Body of pancreas (tissue), 4 donors: Measurements from ENCODE around the gene SIK3.

Experiments used
- POLR2A ChIP-seq, 3 donors: fragments of 450-650 bp; IDR thresholded peaks; one replicate each; pipeline ENCODE4 v1.6.1; 2016; ENCODE audit warnings: antibody characterized with exemption in 3 of 3, mild to moderate bottlenecking in 2 of 3
- TF ChIP-seq, protein P1 (sequence below), 7 experiments: fragments of 450-650 bp in 4 of 7; fragments of 200-600 bp in 3 of 7; sonication (generic) in 3 of 7; IDR thresholded peaks; one replicate each; pipeline ENCODE4 v1.5.1; 2016 to 2019; ENCODE audit warnings: antibody characterized with exemption in 7 of 7

DNA sequence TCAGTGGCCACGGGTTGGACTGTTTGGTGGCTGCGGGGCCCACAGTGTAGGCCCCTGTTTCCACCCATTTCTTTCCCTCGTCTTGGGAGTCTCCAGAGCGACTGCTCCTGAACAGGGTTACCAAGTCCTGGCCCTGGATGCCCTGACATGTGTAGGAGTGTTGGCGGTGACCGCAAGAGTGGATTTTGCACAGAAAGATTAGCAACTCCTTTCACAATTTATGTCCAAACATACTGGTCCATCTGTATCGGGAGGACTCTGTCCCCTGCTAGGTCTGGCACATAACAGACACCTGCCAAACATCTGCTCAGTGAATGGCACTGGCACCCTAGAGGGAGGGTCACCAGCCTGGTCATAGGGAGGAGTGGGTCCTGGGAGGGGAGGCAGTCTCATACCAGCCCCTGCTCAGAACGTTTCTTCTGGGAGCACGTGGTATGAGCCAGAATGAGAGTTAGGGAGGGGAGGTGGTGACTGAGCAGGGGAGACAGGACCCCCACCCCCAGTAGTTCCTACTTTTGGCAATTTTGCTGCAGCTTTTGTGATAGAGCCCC lies 257.4 kb downstream of the SIK3 start:
- TF ChIP-seq, protein P1, sequence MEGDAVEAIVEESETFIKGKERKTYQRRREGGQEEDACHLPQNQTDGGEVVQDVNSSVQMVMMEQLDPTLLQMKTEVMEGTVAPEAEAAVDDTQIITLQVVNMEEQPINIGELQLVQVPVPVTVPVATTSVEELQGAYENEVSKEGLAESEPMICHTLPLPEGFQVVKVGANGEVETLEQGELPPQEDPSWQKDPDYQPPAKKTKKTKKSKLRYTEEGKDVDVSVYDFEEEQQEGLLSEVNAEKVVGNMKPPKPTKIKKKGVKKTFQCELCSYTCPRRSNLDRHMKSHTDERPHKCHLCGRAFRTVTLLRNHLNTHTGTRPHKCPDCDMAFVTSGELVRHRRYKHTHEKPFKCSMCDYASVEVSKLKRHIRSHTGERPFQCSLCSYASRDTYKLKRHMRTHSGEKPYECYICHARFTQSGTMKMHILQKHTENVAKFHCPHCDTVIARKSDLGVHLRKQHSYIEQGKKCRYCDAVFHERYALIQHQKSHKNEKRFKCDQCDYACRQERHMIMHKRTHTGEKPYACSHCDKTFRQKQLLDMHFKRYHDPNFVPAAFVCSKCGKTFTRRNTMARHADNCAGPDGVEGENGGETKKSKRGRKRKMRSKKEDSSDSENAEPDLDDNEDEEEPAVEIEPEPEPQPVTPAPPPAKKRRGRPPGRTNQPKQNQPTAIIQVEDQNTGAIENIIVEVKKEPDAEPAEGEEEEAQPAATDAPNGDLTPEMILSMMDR (IDR thresholded peaks at IDR 0.05): no peak
- no peak for TF ChIP-seq POLR2A (IDR thresholded peaks at IDR 0.05)
